ENCODE measurements around the gene PNLIP. TPM values are rescaled to one million over a fixed set of nuclear protein-coding genes. Genes with fewer than 3 reads are reported as not detected.

The PNLIP gene
- total and polyA plus RNA-seq, 12 donors: 0.10 to 2.1 (median 1.9) TPM; not detected in 4

- peaks cover 0 to 8% (median 0%) of the 10 kb centered on the region in 9 donors for H3K4me1 ChIP-seq
- H3K27ac ChIP-seq: no peak overlapping the region
- TF ChIP-seq CTCF (IDR thresholded peaks at IDR 0.05): no peak
- no peak for DNase-seq
- H3K4me3 ChIP-seq: no peak overlapping the region
- no peaks in the 10 kb centered on the region for H3K36me3 ChIP-seq
- 77% methylated on average over 2 of the region's 2 CpGs for WGBS, 2 donors
- peaks cover 0 to 35% (median 22%) of the 10 kb centered on the region in 7 donors for H3K27me3 ChIP-seq
- no peaks in the 10 kb centered on the region for H3K9me3 ChIP-seq
- no peak for ATAC-seq
- intact Hi-C loops (cut with DNase I): no loop called here
Observed at GRCh38 chr10:116613471-116613870, 67.7 kb downstream of the PNLIP start.

- no peak for ATAC-seq
- Histone ChIP-seq H3K4me1 (peaks cover 0 to under 1% (median 0%) of the 10 kb centered on the region in 9 donors), H3K4me3 (no peak overlapping the region), H3K27ac (no peak overlapping the region), H3K36me3 (no peaks in the 10 kb centered on the region), H3K9me3 (peaks cover 0 to 3% (median 0%) of the 10 kb centered on the region in 11 donors), H3K27me3 (peaks cover 0 to 24% (median 12%) of the 10 kb centered on the region in 7 donors)
- intact Hi-C loops (cut with DNase I): no loop called here
- 36% methylated on average over 2 of the region's 2 CpGs for WGBS, 2 donors
- DNase-seq: no peak
- TF ChIP-seq CTCF (IDR thresholded peaks at IDR 0.05): no peak
Observed at GRCh38 chr10:116614796-116615195, 69.1 kb downstream of the PNLIP start.

- TF ChIP-seq CTCF (IDR thresholded peaks at IDR 0.05): no peak
- Histone ChIP-seq H3K9me3 (peaks cover 0 to 3% (median 0%) of the 10 kb centered on the region in 11 donors), H3K27me3 (peaks cover 0 to 19% (median 7%) of the 10 kb centered on the region in 7 donors), H3K4me3 (no peak overlapping the region), H3K36me3 (no peaks in the 10 kb centered on the region), H3K4me1 (no peaks in the 10 kb centered on the region), H3K27ac (no peak overlapping the region)
- DNase-seq: no peak
- intact Hi-C loops (cut with DNase I): no loop called here
- no peak for ATAC-seq
- 87 to 93% methylated on average over 3 of the region's 3 CpGs for WGBS, 2 donors
Observed at GRCh38 chr10:116615199-116615776, 69.6 kb downstream of the PNLIP start.

Other genes starting within 250 kb of the PNLIP start
- not detected for gene CCDC172, start 221.5 kb upstream of the PNLIP start, total RNA-seq
- gene CCDC172, start 221.5 kb upstream of the PNLIP start, polyA plus RNA-seq: not detected
- not detected for gene PNLIPRP3, start 118.1 kb upstream of the PNLIP start, total RNA-seq
- gene PNLIPRP3, start 118.1 kb upstream of the PNLIP start, polyA plus RNA-seq: not detected
- gene PNLIPRP1, start 45.0 kb downstream of the PNLIP start, total RNA-seq: 1 to 10 TPM in 1 of 10 donors, under 1 TPM in 6, not detected in 3; 0.31 to 1.2 (median 0.69) TPM
- gene PNLIPRP1, start 45.0 kb downstream of the PNLIP start, polyA plus RNA-seq: under 1 TPM in 1 of 2 donors, not detected in 1; 0.16 TPM
- not detected for gene PNLIPRP2, start 75.0 kb downstream of the PNLIP start, total RNA-seq
- gene PNLIPRP2, start 75.0 kb downstream of the PNLIP start, polyA plus RNA-seq: under 1 TPM in 1 of 2 donors, not detected in 1; 0.20 TPM
- gene HSPA12A, start 196.6 kb downstream of the PNLIP start, total RNA-seq: 10 to 100 TPM in 6 of 10 donors, 1 to 10 TPM in 4; 9.1 to 18.1 (median 10.7) TPM
- gene HSPA12A, start 196.6 kb downstream of the PNLIP start, polyA plus RNA-seq: 1 to 10 TPM; 5.1 to 7.2 TPM